Kidney epithelial cell (primary cell): ENCODE measurements around the gene PLCB2. TPM values are rescaled to one million over a fixed set of nuclear protein-coding genes. Genes with fewer than 3 reads are reported as not detected.

Source experiments
- DNase-seq: peaks from one replicate; pipeline ENCODE4 v3.0.0-alpha.2; 2010; ENCODE audit warnings: low read depth
- H3K27me3 ChIP-seq: 2 replicates; pipeline ENCODE4 v1.6.0; 2011; ENCODE audit warnings: low read length; ENCODE audit not compliant: control insufficient read depth, insufficient read depth
- H3K36me3 ChIP-seq: 2 replicates; pipeline ENCODE4 v1.5.1; 2011; ENCODE audit warnings: low read length; ENCODE audit not compliant: control insufficient read depth, insufficient read depth
- H3K4me3 ChIP-seq: 2 replicates; pipeline ENCODE4 v1.5.1; 2011; ENCODE audit warnings: low read depth, mild to moderate bottlenecking, control low read depth, low read length
- total RNA-seq: library from RNA; depleted of rRNA; stranded (reverse); fragments of >200 nt; gene quantifications from 2 replicates; pipeline ENCODE4 v1.2.3, GENCODE V29; 2015
- TF ChIP-seq, protein P1 (sequence below): IDR thresholded peaks from 2 replicates; pipeline ENCODE4 v1.5.1; 2011; ENCODE audit warnings: mild to moderate bottlenecking, moderate library complexity, low read length, control low read depth, inconsistent platforms; ENCODE audit not compliant: insufficient read depth, poor library complexity, severe bottlenecking

The PLCB2 gene
- total RNA-seq, 1 donor from 2014 or later, result 1.5 TPM

DNA sequence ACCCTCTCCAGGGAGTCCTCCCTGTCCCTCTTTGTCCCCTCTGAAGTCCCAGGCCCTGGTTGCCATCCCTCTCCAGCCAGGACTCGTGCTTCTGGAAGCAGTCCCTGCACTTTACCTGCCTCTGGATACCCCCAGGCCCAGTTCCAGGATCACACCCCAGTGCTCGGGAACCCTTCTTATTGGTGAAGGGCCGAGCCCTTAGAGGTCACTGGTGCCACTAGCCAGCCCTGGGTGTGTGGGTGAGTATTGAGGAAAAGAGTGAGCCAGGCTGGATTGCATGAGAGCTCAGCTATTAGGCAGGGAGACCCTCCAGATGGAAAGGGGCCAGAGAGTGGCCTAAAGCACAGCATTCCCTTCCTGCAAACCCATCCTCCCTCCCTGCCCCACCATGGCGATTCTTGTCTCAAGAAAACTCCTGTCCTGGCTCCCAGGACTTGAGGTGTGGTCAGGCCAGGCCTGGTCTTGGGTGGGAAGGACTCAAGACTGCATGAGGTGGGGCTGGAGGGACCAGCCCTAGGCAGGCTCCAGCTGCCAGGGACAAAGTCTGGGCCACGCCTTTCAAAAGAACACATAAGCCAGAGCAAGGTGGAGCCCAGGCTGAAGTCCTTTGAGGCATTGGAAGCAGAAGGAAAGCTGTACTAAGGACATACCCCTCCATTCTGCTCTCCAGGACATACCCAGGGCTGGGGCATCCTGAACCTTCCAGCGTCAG, 38.3 kb upstream of the PLCB2 start:
- H3K36me3 ChIP-seq, result no peaks in the 10 kb centered on the region
- DNase-seq, result no peak
- H3K4me3 ChIP-seq, result no peak overlapping the region
- TF ChIP-seq, protein P1, sequence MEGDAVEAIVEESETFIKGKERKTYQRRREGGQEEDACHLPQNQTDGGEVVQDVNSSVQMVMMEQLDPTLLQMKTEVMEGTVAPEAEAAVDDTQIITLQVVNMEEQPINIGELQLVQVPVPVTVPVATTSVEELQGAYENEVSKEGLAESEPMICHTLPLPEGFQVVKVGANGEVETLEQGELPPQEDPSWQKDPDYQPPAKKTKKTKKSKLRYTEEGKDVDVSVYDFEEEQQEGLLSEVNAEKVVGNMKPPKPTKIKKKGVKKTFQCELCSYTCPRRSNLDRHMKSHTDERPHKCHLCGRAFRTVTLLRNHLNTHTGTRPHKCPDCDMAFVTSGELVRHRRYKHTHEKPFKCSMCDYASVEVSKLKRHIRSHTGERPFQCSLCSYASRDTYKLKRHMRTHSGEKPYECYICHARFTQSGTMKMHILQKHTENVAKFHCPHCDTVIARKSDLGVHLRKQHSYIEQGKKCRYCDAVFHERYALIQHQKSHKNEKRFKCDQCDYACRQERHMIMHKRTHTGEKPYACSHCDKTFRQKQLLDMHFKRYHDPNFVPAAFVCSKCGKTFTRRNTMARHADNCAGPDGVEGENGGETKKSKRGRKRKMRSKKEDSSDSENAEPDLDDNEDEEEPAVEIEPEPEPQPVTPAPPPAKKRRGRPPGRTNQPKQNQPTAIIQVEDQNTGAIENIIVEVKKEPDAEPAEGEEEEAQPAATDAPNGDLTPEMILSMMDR, result no peak
- H3K27me3 ChIP-seq, result no peaks in the 10 kb centered on the region

DNA sequence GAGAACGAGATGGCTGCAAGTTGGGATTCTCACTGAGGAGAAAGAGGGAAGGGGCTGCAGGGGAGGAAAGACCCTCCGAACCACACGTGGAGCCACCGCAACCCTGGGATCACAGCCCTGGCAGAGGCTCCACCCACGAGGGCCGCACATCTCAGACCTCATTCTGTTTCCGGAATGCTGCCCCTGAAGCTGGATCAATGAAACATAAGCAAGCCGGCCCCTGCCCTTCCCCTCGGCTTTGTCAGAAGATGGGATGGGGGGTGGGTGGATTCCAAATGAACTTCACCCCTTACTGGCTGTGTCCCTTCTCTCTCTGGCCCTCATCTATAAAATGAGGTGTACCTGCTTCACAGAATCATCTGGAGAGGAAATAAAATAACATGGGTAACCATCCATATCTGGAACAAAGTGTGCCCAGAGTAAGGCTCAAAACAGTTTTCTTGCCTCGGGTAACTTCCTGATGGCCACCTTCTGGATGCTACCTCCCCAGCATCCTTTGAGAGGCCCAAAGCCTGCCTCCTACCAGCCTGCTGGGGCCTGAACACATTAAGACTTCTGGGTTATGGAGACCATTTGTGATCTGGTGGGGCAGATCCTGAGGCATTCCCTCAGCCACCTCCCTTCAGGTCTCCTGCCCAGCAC, 37.6 kb upstream of the PLCB2 start:
- no peaks in the 10 kb centered on the region for H3K27me3 ChIP-seq
- DNase-seq, result no peak
- H3K36me3 ChIP-seq, result no peaks in the 10 kb centered on the region
- no peak overlapping the region for H3K4me3 ChIP-seq
- TF ChIP-seq, protein P1, result no peak

DNA sequence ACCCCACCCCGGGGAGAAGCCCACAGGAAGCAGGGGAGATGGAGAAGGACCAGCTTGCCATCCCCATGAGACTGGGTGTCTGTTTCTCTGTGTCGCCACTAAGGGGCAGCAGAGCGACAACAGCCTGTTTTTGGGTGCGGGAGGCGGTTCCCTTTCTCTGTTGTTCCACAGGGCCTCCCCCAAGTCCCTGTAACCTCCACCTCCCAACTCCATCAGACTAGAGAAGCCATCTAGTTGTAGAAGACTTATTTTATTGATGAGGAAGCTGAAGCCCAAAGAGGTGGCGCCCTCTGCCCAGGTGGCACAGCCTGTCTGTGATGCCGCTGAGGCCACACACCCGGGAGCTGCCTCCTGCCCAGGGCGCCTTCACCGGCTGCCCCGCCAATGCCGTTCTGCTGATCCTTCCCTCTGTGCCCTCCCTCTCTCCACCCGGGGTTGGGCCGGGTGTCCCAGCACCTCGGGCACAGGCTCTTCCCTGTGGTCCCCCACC, 36.9 kb upstream of the PLCB2 start:
- DNase-seq, result no peak
- H3K27me3 ChIP-seq, result no peaks in the 10 kb centered on the region
- no peaks in the 10 kb centered on the region for H3K36me3 ChIP-seq
- no peak overlapping the region for H3K4me3 ChIP-seq
- TF ChIP-seq, protein P1, result peak; percentile 78

DNA sequence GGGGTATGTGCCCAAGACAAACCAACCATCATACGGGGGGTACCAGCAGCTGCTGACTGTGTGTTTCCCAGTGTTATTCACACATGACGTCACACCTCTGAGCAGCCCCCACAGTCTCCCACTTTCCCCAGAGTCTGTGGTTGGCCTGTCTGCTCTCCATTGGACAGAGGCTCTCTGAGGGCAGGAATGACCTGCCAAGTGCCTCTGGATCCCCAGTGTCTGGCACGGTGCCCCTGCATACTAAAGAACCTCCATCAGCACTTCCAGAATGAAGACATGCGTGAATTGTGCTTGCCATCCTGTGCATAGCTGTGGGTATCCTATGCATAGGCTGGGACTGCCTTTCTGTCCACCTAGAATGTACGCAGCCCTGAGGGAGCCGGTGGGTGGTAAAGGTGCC, 36.5 kb upstream of the PLCB2 start:
- Histone ChIP-seq H3K4me3 (no peak overlapping the region), H3K27me3 (no peaks in the 10 kb centered on the region), H3K36me3 (no peaks in the 10 kb centered on the region)
- no peak for DNase-seq
- TF ChIP-seq, protein P1, result no peak

DNA sequence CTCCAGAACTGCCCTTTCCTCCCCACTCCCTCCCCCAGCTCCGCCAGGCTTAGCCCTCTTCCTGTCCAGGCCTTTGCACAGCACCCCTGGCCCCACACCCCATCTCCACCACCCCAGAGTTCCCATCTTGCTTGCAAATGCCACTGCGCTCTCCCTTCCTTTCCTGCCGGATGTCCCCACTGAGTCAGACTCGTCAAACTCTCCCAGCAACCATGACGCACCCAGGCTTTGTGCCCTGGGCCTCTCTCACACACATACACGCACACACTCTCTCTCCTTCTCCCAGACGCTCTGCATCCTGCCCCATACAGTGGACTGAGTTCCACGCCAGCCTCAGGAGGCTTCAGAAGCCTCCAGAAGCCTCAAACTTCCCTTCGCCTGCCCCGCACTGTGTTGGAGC, 35.8 kb upstream of the PLCB2 start:
- DNase-seq, result no peak
- TF ChIP-seq, protein P1, result no peak
- H3K36me3 ChIP-seq, result no peaks in the 10 kb centered on the region

More for the DNA sequence above, 35.8 kb upstream of the PLCB2 start:
- Histone ChIP-seq H3K4me3 (no peak overlapping the region), H3K27me3 (no peaks in the 10 kb centered on the region)
